GM12864 (cell line): ENCODE measurements around the gene KIF3C.

Experiments
- DNase-seq: peaks from one replicate; pipeline ENCODE4 v3.0.0-alpha.2; 2011; ENCODE audit warnings: low read depth
- H3K4me3 ChIP-seq: 2 replicates; pipeline ENCODE4 v1.5.1; 2011; ENCODE audit warnings: mild to moderate bottlenecking, low read depth, low read length, control low read depth
- TF ChIP-seq, protein P1 (sequence below): IDR thresholded peaks from 2 replicates; pipeline ENCODE4 v1.5.1; 2011; ENCODE audit warnings: low read depth, mild to moderate bottlenecking, moderate library complexity, low read length, control low read depth, inconsistent platforms; ENCODE audit errors: missing control alignments

KIF3C gene

DNA sequence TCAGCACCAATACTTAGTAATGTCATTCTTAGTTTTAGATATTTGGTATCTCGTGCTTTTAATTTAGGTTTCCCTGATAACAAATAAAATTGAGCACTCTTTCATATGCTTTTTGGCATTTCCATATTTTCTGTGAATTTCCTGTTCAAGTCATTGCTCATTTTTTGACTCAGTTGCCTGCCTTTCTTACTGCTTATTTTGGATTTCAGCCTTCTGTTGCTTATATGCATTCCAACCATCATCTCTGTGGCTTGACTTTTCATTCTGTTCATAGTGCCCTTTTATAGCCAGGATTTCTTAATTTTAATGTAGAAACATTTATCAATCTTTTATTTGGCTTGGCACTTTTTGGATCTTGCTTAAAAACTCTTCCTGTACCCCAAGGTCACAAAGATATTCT is 14.5 kb upstream of the KIF3C start:
- DNase-seq: no peak
- TF ChIP-seq, protein P1, sequence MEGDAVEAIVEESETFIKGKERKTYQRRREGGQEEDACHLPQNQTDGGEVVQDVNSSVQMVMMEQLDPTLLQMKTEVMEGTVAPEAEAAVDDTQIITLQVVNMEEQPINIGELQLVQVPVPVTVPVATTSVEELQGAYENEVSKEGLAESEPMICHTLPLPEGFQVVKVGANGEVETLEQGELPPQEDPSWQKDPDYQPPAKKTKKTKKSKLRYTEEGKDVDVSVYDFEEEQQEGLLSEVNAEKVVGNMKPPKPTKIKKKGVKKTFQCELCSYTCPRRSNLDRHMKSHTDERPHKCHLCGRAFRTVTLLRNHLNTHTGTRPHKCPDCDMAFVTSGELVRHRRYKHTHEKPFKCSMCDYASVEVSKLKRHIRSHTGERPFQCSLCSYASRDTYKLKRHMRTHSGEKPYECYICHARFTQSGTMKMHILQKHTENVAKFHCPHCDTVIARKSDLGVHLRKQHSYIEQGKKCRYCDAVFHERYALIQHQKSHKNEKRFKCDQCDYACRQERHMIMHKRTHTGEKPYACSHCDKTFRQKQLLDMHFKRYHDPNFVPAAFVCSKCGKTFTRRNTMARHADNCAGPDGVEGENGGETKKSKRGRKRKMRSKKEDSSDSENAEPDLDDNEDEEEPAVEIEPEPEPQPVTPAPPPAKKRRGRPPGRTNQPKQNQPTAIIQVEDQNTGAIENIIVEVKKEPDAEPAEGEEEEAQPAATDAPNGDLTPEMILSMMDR: no peak
- H3K4me3 ChIP-seq: no peak overlapping the region

DNA sequence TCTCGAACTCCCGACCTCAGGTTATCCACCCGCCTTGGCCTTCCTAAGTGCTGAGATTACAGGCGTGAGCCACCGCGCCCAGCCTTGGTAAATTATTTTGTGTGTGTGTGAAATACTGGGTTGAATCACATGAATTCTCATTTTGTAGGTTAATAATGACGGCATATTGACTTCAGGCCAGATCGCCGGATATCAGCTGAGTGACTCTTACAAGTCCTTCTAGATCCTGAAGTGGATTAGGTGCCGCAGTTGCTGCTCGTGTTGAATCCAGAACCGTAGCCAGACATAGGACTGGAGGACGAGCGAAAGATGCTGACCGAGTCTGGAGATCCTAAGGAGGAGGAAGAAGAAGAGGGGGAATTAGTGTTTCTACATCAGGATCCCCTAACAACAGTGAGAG is 12.2 kb upstream of the KIF3C start:
- DNase-seq: no peak
- TF ChIP-seq, protein P1: no peak
- H3K4me3 ChIP-seq: no peak overlapping the region

DNA sequence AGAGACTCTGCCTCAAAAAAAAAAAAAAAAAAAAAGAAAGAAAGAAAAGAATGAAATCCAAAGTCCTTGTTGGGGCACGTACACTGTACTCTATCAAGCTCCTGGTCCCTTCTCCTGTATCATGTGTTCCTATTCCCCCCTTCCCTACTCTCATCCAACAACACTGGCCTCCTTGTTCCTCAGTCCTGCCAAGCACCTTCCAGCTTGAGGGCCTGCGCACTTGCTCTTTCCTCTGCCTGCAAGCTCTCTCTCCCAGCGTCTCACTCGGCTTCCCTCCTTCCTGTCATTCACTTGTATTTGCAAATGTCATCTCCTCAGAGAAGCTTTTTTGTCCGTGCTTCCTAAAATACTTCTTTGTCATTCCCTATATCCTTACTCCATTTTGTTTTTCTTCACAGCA is 10.8 kb upstream of the KIF3C start:
- TF ChIP-seq, protein P1: no peak
- H3K4me3 ChIP-seq: no peak overlapping the region
- DNase-seq: no peak

DNA sequence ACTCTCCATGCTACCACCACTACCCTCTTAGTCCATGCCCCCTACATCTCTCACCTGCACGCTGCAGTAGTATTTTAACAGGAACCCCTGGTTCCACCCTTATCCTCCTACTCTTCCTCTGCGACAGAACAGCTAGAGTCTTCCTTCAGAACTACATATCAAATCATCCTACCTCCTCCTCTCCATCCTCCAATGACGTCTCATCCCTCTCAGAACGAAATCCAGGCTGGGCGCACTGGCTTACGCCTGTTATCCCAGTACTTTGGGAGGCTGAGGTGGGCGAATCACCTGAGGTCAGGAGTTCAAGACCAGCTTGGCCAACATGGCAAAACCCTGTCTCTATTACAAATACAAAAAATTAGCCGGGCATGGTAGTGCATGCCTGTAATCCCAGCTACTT is 10.3 kb upstream of the KIF3C start:
- no peak for DNase-seq
- no peak overlapping the region for H3K4me3 ChIP-seq
- TF ChIP-seq, protein P1: no peak

DNA sequence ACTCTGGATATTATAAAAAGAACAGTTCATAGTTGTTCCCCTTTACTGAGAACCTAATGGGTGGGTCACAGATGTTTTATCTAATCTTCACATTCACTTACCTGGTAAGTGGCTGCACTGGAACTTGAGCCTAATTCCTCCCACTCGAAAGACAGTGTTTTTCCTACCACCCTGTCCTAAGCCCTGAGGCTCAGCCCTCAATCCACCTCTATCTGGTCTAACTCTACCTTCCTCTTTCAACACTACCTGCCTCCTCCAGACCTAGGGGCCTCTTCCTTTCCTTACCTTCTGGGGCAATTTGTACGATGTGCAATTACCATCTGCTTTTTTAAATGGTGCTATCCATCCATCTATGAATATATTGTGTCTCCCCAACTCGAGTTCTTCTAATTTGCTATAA is 9.7 kb upstream of the KIF3C start:
- H3K4me3 ChIP-seq: no peak overlapping the region
- DNase-seq: no peak
- TF ChIP-seq, protein P1: no peak

DNA sequence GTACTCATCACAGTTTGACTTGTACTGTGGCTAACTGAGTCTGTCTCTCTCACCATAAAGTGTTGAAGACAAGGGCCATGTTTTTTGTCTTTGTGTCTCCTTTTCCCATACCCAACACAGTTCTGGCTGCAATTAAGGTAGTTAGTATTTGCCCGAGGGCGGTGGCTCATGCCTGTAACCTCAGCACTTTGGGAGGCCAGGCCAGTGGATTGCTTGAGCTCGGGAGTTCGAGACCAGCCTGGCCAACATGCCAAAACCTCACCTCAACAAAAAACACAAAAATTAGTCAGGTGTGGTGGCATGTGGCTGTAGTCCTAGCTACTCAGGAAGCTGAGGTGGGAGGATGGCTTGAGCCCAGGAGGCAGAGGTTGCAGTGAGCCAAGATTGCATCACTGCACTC is 6.9 kb upstream of the KIF3C start:
- TF ChIP-seq, protein P1: no peak
- H3K4me3 ChIP-seq: no peak overlapping the region
- DNase-seq: no peak

DNA sequence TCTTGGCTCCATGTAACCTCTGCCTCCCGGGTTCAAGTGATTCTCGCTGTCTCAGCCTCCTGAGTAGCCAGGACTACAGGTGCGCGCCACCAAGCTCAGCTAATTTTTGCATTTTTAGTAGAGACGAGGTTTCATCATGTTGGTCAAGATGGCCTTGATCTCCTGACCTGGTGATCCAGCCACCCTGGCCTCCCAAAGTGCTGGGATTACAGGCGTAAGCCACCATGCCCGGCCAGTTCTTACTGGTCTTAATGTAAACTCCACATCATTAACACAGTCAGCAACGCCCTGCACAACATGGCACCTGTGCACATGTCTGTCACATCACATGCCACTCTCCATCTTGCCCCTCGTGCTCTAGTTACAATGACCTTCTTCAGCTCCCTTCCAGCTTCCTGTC is 5.8 kb upstream of the KIF3C start:
- no peak overlapping the region for H3K4me3 ChIP-seq
- no peak for DNase-seq
- TF ChIP-seq, protein P1: no peak
